ENCODE data around the gene SMARCD3.

The SMARCD3 gene

GRCh38 chr7:151232091-151232916 lies 16.2 kb downstream of the SMARCD3 start, which contains the start of gene CHPF2:
Gene CHPF2, plus strand, starts transcription at chr7:151232483. Its CDS starts 1,529 bp downstream, at chr7:151234012.
- Histone ChIP-seq H3K27me3 (peaks cover 6% of the 10 kb centered on the region), H3K36me3 (peaks cover 28% of the 10 kb centered on the region), H3K9me3 (no peaks in the 10 kb centered on the region), H3K27ac (peak within 1 kb of the TSS; percentile 94), H3K4me3 (ENCODE audit: low read depth in 1 of 2, low read length in 1 of 2) (peak within 1 kb of the TSS; percentile 95), H3K4me1 (ENCODE audit: control insufficient read depth in 1 of 2, insufficient read depth in 1 of 2, low read depth in 1 of 2, low read length in 1 of 2) (peaks cover 28 to 31% of the 10 kb centered on the region in 2 experiments)
- TF ChIP-seq, protein P1, sequence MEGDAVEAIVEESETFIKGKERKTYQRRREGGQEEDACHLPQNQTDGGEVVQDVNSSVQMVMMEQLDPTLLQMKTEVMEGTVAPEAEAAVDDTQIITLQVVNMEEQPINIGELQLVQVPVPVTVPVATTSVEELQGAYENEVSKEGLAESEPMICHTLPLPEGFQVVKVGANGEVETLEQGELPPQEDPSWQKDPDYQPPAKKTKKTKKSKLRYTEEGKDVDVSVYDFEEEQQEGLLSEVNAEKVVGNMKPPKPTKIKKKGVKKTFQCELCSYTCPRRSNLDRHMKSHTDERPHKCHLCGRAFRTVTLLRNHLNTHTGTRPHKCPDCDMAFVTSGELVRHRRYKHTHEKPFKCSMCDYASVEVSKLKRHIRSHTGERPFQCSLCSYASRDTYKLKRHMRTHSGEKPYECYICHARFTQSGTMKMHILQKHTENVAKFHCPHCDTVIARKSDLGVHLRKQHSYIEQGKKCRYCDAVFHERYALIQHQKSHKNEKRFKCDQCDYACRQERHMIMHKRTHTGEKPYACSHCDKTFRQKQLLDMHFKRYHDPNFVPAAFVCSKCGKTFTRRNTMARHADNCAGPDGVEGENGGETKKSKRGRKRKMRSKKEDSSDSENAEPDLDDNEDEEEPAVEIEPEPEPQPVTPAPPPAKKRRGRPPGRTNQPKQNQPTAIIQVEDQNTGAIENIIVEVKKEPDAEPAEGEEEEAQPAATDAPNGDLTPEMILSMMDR (IDR thresholded peaks at IDR 0.05) = peak; percentile 44

DNA sequence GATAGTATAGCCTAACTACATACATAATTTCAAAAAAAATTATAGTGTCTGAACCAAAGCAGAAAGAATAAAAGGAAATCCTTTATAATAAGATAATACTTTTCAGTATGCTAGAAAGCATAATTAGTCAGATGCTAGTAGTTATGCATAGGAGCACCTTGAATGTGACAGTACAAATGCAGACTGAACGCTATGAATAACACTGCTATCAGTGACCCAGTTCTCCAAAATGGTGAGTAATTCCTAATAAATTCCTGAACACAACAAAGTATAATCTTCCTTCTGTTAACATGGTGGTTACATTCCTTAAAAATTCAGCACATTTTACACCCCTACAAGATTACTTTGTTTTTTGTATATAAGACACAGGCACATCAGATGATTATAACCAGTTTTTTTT lies 17.4 kb downstream of the SMARCD3 start:
- Histone ChIP-seq H3K4me3 (ENCODE audit: low read depth in 1 of 2, low read length in 1 of 2) (no peak overlapping the region), H3K36me3 (peaks cover 15% of the 10 kb centered on the region)
- TF ChIP-seq, protein P1 (IDR thresholded peaks at IDR 0.05) = no peak

DNA sequence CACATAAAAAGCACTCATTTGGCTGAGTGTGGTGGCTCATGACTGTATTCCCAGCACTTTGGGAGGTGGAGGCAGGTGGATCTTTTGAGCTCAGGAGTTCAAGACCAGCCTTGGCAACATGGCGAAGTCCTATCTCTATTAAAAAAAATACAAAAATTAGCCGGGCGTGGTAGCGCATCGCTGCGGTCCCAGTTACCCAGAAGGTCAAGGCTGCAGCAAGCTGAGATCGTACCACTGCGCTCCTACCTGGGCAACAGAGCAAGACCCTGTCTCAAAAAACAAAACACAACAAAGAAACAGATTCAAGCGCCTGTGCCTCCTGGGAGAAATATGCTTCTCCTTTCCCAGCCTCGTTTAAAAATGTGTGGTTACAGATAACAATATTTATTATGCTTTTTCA lies 19.2 kb downstream of the SMARCD3 start:
- Histone ChIP-seq H3K36me3 (peaks cover 6% of the 10 kb centered on the region), H3K9me3 (no peaks in the 10 kb centered on the region), H3K4me1 (ENCODE audit: control insufficient read depth in 1 of 2, insufficient read depth in 1 of 2, low read depth in 1 of 2, low read length in 1 of 2) (peaks cover 39 to 45% of the 10 kb centered on the region in 2 experiments), H3K27me3 (peaks cover 6% of the 10 kb centered on the region), H3K4me3 (ENCODE audit: low read depth in 1 of 2, low read length in 1 of 2) (no peak overlapping the region), H3K27ac (no peak overlapping the region)
- TF ChIP-seq, protein P1 (IDR thresholded peaks at IDR 0.05) = no peak

More for the DNA sequence above, 17.4 kb downstream of the SMARCD3 start:
- H3K4me1 ChIP-seq (ENCODE audit: control insufficient read depth in 1 of 2, insufficient read depth in 1 of 2, low read depth in 1 of 2, low read length in 1 of 2) = peaks cover 36 to 41% of the 10 kb centered on the region in 2 experiments
- H3K27ac ChIP-seq = no peak overlapping the region
- H3K27me3 ChIP-seq = peaks cover 6% of the 10 kb centered on the region
- H3K9me3 ChIP-seq = no peaks in the 10 kb centered on the region

GRCh38 chr7:151228024-151228866 lies 20.2 kb downstream of the SMARCD3 start:
- TF ChIP-seq, protein P1 (IDR thresholded peaks at IDR 0.05) = no peak

GRCh38 chr7:151226875-151227782 lies 21.4 kb downstream of the SMARCD3 start, which contains the start of gene ABCF2:
Gene ABCF2, minus strand, starts transcription at chr7:151227205. Its CDS starts 747 bp downstream, at chr7:151226458.
- H3K9me3 ChIP-seq = no peaks in the 10 kb centered on the region
- TF ChIP-seq, protein P1 (IDR thresholded peaks at IDR 0.05) = peak; percentile 41
- H3K27ac ChIP-seq = peak within 1 kb of the TSS; percentile 75
- H3K4me1 ChIP-seq (ENCODE audit: control insufficient read depth in 1 of 2, insufficient read depth in 1 of 2, low read depth in 1 of 2, low read length in 1 of 2) = peaks cover 27 to 30% of the 10 kb centered on the region in 2 experiments
- peak within 1 kb of the TSS; percentile 84 to 90 for H3K4me3 ChIP-seq (ENCODE audit: low read depth in 1 of 2, low read length in 1 of 2)
- peaks cover 27% of the 10 kb centered on the region for H3K36me3 ChIP-seq
- peaks cover 6% of the 10 kb centered on the region for H3K27me3 ChIP-seq

More at GRCh38 chr7:151228024-151228866, 20.2 kb downstream of the SMARCD3 start:
- peaks cover 6% of the 10 kb centered on the region for H3K27me3 ChIP-seq
- H3K9me3 ChIP-seq = no peaks in the 10 kb centered on the region
- peaks cover 30 to 36% of the 10 kb centered on the region in 2 experiments for H3K4me1 ChIP-seq (ENCODE audit: control insufficient read depth in 1 of 2, insufficient read depth in 1 of 2, low read depth in 1 of 2, low read length in 1 of 2)
- H3K36me3 ChIP-seq = peaks cover 16% of the 10 kb centered on the region
- H3K27ac ChIP-seq = peak overlapping the region; percentile 75
- H3K4me3 ChIP-seq (ENCODE audit: low read depth in 1 of 2, low read length in 1 of 2) = peak overlapping the region; percentile 84 to 90

Data from neutrophil (primary cell).